Stimulated activated CD4-positive, alpha-beta T cell treated with anti-CD3 and anti-CD28 coated beads, Interleukin-4, amount 100 ng/mL, for 4 hours (primary cell): ENCODE data around the gene MORC2.

Experiments
- DNase-seq, 2 experiments: peaks; one replicate each; pipeline ENCODE4 v3.0.0-alpha.2; 2020

Gene MORC2

DNA sequence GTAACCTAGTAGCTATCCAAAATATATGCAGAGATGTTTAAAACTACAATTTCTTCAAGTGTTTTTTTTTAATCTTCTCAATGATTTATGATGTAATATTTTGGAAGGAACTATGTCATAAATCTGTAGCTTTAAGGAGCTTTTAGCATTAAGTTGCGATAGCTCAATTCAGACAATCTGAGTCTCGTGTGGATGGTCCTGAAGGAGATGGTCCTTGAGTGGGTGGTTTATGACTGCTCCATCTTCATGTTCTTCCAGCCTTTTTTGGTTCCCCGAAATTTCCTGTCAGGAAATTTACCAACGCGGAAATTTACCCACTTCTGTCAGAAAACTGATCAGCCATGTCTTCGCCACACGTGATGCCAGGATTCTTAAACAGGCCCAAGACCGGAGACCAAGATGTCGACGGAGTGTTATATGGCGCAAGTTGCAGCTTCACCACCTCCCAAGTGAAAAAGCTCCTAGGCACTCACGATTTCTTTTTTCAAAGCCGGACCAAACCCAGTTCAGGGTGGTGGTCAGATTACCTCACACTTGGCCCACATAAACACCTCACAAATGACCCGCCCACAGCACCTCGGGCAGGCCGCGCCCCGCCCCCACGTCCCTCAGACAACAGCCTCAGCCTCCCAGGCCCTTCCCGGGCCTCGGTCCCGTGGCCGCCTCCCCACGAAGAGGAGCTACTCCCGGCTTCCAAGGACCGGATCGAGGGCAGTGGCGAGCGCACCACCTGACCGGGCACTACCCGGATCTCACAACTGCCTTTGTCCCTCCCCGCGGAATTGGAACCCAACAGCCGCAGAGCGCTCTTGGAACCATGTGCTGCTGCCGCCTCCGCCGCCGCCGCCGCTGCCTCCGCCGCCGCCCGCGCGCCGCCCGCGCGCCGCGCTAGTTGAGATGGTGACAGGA lies at the start of gene MORC2:
TSS of gene MORC2 (minus strand) at position 760 of the 909 bp plus-strand sequence. CDS start 885 bp downstream, outside the sequence.
- DNase-seq, result no peak

DNA sequence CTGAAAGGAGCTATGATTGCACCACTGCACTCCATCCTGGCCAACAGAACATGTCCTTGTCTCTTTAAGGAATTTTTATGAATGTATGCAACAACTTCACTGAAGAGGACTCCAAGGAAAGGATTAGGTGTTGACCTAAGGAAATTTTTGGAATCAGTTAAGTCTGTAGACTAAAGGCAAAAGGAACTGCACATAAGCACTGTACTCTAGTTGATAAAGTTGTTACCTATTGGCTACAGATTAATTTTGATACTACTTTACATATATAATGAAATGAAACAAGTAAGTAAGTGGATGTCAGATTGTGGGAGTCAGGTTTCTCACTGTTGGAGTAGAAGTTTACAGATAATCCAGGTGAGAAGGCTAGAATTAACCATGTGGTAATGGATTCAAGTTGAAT lies 37.0 kb upstream of the MORC2 start:
- DNase-seq, result no peak

DNA sequence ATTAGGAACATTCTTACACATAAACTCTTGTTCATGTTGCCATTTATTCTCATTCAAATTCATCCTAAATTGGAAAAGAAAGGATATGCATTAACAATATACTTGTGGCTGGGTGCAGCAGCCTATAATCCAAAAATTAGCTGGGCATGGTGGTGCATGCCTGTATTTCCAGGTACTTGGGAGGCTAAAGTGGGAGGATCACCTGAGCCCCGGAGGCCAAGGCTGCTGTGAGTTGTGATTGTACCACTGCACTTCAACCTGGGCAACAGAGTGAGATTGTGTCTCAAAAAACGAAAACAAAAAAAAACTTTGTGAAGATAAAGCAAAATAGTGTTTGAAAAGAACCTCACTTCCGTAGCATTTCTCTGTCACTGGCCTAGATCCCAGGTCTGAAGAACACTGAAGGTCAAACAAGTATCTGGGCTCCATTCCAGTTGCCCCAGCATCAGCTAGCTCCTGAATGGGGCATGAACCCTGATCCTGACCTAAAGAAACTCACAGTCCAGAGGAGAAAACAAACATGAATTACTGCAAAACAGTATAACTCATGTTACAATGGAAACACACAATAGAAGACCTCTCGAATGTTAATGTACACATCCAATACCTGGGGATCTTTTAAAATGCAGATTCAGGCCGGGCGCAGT lies 32.7 kb upstream of the MORC2 start:
- no peak for DNase-seq

- no peak for DNase-seq
Measured at GRCh38 chr22:30998329-30998728, 29.8 kb upstream of the MORC2 start.

DNA sequence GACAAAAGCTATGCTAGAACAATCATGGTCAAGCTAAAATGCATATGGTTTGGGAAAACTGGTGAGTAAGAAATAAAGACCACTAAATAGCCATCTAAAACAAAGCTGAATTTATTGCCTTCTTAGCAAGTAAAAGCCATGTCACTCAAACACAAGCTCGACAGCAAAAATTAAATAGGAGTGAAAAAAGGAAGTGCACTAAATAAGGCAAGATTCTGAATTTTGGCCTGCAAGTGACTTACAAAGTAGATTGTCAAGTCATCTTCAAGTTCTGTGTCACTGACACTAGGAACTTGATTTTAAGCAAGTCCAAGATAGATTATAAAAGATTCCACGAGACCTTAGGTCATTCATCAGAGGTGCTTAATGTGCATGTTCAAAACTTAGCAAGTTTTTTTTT lies 27.9 kb upstream of the MORC2 start:
- DNase-seq, result no peak

- no peak for DNase-seq
Measured at GRCh38 chr22:30994960-30995359, 26.4 kb upstream of the MORC2 start.

- no peak for DNase-seq
Measured at GRCh38 chr22:30992565-30992964, 24.0 kb upstream of the MORC2 start.

GRCh38 chr22:30990690-30991089 lies 22.1 kb upstream of the MORC2 start:
- no peak for DNase-seq

DNA sequence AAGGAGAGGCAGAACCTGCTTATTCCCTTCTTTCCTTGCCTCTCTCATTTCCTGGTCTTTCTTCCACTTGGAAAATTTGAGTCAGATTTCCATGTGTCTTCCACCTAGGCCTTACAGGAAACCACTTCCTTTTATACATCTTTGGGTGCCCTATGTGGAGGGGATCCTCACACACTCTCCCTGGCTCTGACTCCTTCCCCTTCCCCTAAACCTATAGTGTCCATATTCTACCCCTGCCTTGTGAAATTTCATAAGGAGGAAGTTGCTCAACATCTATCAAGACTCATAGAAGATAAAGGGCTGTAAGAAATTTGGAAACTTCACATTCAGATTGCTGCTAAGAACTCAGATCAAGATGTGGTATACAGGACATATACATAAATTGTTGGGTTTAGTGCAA lies 20.9 kb upstream of the MORC2 start:
- DNase-seq, result no peak

- no peak for DNase-seq
Measured at GRCh38 chr22:30985561-30986208, 17.1 kb upstream of the MORC2 start.

DNA sequence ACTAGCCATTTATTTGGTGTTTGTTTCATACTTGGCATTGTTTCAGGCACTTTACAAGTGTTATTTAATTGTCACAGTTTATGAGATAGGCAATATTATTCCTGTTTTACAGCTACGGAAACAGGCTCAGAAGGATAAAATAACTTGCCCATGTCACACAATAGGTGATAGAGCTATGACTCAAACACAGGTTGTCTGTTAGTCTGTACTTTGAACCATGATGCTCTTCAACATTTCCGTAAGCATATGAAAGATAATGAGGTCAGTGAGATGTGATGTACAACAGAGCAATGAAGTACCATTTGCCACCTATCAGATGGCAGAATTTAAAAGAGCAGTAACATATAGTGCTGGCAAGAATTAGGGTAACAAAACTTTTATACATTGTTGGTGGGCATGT lies 15.7 kb upstream of the MORC2 start:
- no peak for DNase-seq

DNA sequence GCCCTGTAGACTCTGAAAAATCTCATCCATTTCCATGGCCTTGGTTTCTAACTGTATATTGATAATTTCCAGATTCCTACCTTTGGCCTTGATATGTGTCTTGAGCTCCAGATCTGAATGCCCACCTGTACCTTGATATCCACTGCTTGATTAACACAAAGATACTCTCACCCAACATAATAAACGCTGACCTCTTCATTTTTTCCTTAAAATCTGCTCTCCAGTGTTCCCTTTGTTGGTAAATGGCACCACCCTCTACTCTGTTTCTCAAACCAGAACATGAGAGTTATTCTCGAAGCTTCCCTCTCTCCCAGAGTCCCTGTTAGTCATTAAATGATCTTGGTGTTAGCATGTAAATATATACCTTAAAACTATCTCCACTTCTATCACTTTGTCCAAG lies 13.9 kb upstream of the MORC2 start:
- no peak for DNase-seq

DNA sequence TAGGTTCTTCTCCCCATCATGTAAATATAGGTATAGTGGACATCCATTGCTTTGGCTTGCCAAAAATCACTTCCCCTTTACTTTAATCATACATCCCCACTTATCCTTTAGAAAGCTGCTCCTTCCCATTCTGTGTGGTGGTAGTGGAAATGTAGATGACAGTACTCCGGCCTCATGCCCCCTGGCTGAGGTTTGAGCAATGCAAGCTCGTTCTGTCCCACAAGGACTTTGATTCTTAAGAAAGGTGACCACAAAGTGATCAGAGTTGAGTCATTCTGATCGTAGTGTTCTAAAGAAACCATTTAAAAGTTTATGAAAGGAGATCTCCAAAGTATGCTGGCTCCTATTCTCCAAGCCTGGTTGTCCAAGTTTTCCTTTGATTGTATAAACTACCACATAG lies 11.4 kb upstream of the MORC2 start:
- DNase-seq, result no peak

DNA sequence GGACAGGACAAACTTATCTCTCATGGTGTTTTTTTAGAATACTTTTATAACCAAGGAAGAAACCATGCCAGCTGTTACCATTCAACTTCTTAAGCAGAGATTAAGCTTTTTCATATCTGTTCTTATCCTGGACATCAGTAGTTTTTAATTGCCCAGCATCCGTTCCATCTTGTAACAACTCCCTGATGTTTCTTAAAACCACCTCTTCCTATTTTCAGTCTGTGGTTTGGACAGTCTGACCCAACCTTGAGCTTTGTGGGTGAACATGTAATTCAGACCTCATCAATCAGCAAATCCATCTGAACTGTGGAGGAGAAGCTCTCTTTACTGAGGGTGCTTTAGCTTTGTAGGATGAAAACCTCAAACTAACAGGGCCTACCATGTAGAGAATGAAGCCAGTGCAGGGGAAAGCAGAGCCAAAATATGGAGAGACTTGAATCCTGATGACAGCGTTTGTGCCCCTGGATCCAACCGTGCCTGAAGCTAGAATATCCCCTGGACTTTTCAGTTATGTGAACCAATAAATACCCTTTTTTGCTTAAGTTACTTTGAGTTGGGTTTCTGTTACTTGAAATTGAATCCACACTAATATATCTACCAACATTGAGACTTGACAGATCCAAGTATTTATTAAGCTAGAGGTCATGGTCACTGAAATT lies 9.9 kb upstream of the MORC2 start:
- DNase-seq, result no peak

GRCh38 chr22:30970356-30970746 lies 1.8 kb upstream of the MORC2 start:
- no peak for DNase-seq

DNA sequence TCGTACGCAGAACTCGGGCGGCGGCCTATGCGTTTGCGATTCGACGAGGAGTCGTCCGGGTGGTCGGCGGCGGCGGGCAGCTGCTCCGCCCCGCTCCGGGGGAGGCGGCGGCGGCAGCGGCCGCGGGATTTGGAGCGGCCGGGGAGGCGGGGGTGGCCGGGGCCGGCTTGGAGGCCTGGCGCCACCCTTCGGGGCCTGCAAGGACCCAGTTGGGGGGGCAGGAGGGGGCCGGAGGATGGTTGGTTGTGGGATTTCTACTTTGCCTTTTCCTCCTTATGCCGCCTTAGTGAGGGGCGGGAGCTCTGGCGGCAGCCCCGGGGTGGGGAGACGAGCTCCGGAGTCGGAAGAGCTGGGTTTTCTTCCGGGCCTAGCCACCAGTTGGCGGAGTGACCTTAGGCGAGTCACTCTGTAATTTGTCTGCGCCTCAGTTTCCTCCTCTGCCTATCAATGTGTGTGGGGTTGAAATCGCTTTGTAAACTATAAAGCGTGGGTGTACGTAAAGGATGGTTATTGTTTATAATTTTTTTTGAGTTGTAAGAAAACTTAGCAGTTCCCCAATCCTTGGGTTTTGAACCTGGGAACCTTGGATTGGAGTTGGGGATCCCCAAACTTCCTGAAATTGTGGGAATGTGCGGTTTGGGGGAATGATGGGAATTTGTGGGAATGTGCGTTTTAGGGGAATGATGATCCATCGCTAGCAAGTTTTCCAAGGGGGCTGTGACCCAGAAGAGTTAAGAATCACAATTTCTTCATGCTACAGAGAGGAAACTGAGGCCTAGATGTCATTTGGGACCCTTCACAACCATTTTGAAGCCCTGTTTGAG lies 1.2 kb upstream of the MORC2 start:
- DNase-seq, result peak; percentile 22 to 36

- peak; percentile 94 to 98 for DNase-seq
Measured at GRCh38 chr22:30968924-30969531, 454 bp upstream of the MORC2 start, which contains the start of gene TUG1. Gene TUG1, plus strand, starts transcription at chr22:30969265.

DNA sequence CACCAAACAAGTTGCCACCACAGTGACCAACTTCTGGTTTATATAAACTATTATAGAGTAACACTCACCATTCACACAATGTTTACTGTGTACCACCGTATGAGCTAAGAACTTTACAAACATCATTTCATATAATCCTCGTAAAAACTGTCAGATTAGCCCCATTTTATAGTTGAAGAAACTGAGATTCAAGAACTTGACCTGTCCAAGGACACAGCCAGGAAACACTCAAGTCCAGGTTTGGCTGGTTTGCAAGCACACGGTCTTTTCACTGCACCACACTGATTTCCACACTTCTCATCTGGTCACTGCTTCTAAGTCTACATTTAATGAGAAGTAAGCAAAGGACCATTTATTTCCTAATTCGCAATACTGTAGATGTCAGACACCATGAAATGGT lies 3.7 kb downstream of the MORC2 start:
- no peak for DNase-seq

DNA sequence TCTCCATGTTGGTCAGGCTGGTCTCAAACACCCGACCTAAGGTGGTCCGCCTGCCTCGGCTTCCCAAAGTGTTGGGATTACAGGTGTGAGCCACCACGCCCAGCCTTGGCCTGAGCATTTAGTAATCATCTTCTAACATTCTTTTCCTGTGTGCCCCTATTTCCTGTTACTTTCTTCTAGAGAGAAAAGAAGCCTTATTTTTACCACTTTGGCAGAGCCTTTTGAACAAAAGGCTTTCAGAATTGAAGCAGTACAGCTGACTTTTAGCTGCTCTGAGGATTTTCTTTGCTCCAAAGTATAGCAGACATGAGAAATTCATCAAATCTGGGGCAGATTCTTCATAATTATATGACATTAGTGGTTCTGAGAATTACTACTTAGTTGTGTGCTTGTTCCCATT lies 13.4 kb downstream of the MORC2 start:
- no peak for DNase-seq

DNA sequence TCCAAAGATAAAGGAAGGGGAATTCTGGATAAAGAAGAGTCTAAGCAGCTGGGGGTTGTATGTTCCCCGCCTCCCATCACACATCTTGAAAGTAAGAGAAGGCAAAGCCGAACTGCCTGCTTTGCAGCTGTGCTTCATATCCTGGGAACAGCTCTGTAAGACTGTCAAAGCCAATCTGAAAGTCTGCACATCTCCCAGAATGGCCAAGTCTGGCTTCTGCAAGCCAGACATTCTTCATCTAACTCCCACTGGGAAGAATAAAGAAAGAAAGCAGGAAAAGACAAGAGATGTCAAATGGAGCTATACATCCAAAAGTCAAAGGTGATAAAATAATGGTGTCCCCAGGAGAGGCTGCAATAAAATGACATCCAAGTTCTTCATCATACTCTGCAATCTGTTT lies 15.4 kb downstream of the MORC2 start:
- no peak for DNase-seq

GRCh38 chr22:30949934-30950660 lies 18.5 kb downstream of the MORC2 start:
- DNase-seq, result no peak
